HepG2 (cell line): Measurements from ENCODE around the gene ARL5A. TPM values are rescaled to one million over a fixed set of nuclear protein-coding genes. Genes with fewer than 3 reads are reported as not detected.

Source experiments
- ERF ChIP-seq: IDR thresholded peaks from 2 replicates; pipeline ENCODE4 v1.6.1; 2018; ENCODE audit warnings: missing biosample characterization, missing genetic modification reagents
- FOXP4 ChIP-seq: sonication (generic); formaldehyde crosslinking; IDR thresholded peaks from 2 replicates; pipeline ENCODE4 v1.4.0; 2020; ENCODE audit warnings: missing genetic modification reagents
- HMG20A ChIP-seq: IDR thresholded peaks from 2 replicates; pipeline ENCODE4 v1.6.1; 2016; ENCODE audit warnings: borderline replicate concordance
- MAFK ChIP-seq, 2 experiments: IDR thresholded peaks in 1 of 2; conservative IDR thresholded peaks in 1 of 2; 2 replicates each; pipeline ENCODE4 v1.6.1; 2011; ENCODE audit warnings: improper control_type of control experiment in 2 of 2, low read length in 2 of 2
- MYPOP ChIP-seq: sonication (generic); formaldehyde crosslinking; IDR thresholded peaks from 2 replicates; pipeline ENCODE4 v1.8.1; 2023; ENCODE audit warnings: mild to moderate bottlenecking, moderate library complexity, missing genetic modification reagents
- NR2F2 ChIP-seq: IDR thresholded peaks from 2 replicates; pipeline ENCODE4 v1.6.1; 2012; ENCODE audit warnings: low read depth, inconsistent platforms, borderline replicate concordance
- TEAD2 ChIP-seq: sonication (generic); formaldehyde crosslinking; IDR thresholded peaks from 2 replicates; pipeline ENCODE4 v1.9.0; 2021; ENCODE audit warnings: missing genetic modification reagents
- THAP7 ChIP-seq: sonication (generic); formaldehyde crosslinking; IDR thresholded peaks from 2 replicates; pipeline ENCODE4 v1.8.1; 2023; ENCODE audit warnings: mild to moderate bottlenecking, missing genetic modification reagents
- TOE1 ChIP-seq: sonication (generic); formaldehyde crosslinking; IDR thresholded peaks from 2 replicates; pipeline ENCODE4 v1.4.0; 2020; ENCODE audit warnings: mild to moderate bottlenecking, missing genetic modification reagents
- ZBTB39 ChIP-seq: sonication (generic); formaldehyde crosslinking; IDR thresholded peaks from 2 replicates; pipeline ENCODE4 v1.5.0; 2020; ENCODE audit warnings: missing genetic modification reagents
- ZFP36 ChIP-seq: fragments of 150-350 bp; IDR thresholded peaks from 2 replicates; pipeline ENCODE4 v1.6.1; 2018; ENCODE audit warnings: borderline replicate concordance, low read length, low read depth; ENCODE audit not compliant: partially characterized antibody
- ZNF282 ChIP-seq: fragments of 450-650 bp; IDR thresholded peaks from 2 replicates; pipeline ENCODE4 v1.6.1; 2018; ENCODE audit not compliant: partially characterized antibody
- ZNF564 ChIP-seq: sonication (generic); formaldehyde crosslinking; IDR thresholded peaks from 2 replicates; pipeline ENCODE4 v1.8.1; 2023; ENCODE audit warnings: mild to moderate bottlenecking, missing genetic modification reagents
- ZNF746 ChIP-seq: sonication (generic); formaldehyde crosslinking; IDR thresholded peaks from 2 replicates; pipeline ENCODE4 v1.8.0; 2022; ENCODE audit warnings: mild to moderate bottlenecking, missing genetic modification reagents
- polyA plus RNA-seq, 8 experiments: library from polyadenylated mRNA; depleted of rRNA in 3 of 8; stranded (reverse) in 7 of 8; unstranded in 1 of 8; fragments of >200 nt; fragmentation: Illumina TruSeq in 4 of 8; extraction: Trizol in 4 of 8; gene quantifications; 2 replicates each; pipeline versions ENCODE4 v1.2.1 to v1.2.3, GENCODE V29; 2011 to 2016; ENCODE audit warnings: low read depth in 4 of 8, missing spikeins in 1 of 8, mixed read lengths in 1 of 8; ENCODE audit not compliant: insufficient read depth in 1 of 8
- total RNA-seq, 5 experiments: library from RNA; depleted of rRNA; stranded (reverse); fragments of >200 nt; fragmentation: Illumina TruSeq; extraction: Trizol; gene quantifications; 2 replicates each; pipeline ENCODE4 v1.2.3, GENCODE V29; 2016; ENCODE audit warnings: low read depth in 1 of 5
- TF ChIP-seq, protein P1 (sequence below): sonication (generic); formaldehyde crosslinking; IDR thresholded peaks from 2 replicates; pipeline ENCODE4 v1.5.0; 2020; ENCODE audit warnings: mild to moderate bottlenecking, missing genetic modification reagents
- TF ChIP-seq, protein P2 (sequence below): sonication (generic); formaldehyde crosslinking; IDR thresholded peaks from 2 replicates; pipeline ENCODE4 v1.4.0; 2020; ENCODE audit warnings: missing genetic modification reagents

ARL5A gene
- total and polyA plus RNA-seq, 2 of the 13 experiments (the other 11 are each of a cell fraction or from before 2014, with no cell fraction given), result 47.5 to 149 TPM

GRCh38 chr2:151828143-151828889 lies at the start of gene ARL5A (continued):
- TF ChIP-seq ZBTB39 (CRISPR knock-in tag) (no peak), ZNF746 (CRISPR knock-in tag) (no peak), ZNF282 (no peak), ERF (peak; percentile 54; the same call in 1 of the 2 replicates), FOXP4 (CRISPR knock-in tag) (peak; percentile 52; the same call in 1 of the 2 replicates), THAP7 (no peak), MYPOP (peak; percentile 85), HMG20A (CRISPR knock-in tag) (peak; percentile 22; the same call in 1 of the 2 replicates), ZFP36 (no peak), ZNF564 (CRISPR knock-in tag) (no peak), MAFK (conservative IDR thresholded peaks at IDR 0.05 in 1 of 2, IDR thresholded peaks at IDR 0.05 in 1 of 2; ENCODE audit: low read length in 2 of 2) (no peak), TEAD2 (CRISPR knock-in tag) (no peak), NR2F2 (peak; percentile 42; the same call in 1 of the 2 replicates), TOE1 (peak; percentile 58; the same call in 1 of the 2 replicates)
- TF ChIP-seq, protein P1, sequence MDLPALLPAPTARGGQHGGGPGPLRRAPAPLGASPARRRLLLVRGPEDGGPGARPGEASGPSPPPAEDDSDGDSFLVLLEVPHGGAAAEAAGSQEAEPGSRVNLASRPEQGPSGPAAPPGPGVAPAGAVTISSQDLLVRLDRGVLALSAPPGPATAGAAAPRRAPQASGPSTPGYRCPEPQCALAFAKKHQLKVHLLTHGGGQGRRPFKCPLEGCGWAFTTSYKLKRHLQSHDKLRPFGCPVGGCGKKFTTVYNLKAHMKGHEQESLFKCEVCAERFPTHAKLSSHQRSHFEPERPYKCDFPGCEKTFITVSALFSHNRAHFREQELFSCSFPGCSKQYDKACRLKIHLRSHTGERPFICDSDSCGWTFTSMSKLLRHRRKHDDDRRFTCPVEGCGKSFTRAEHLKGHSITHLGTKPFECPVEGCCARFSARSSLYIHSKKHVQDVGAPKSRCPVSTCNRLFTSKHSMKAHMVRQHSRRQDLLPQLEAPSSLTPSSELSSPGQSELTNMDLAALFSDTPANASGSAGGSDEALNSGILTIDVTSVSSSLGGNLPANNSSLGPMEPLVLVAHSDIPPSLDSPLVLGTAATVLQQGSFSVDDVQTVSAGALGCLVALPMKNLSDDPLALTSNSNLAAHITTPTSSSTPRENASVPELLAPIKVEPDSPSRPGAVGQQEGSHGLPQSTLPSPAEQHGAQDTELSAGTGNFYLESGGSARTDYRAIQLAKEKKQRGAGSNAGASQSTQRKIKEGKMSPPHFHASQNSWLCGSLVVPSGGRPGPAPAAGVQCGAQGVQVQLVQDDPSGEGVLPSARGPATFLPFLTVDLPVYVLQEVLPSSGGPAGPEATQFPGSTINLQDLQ (CRISPR knock-in tag), result peak; percentile 79; the same call in 1 of the 2 replicates
- TF ChIP-seq, protein P2, sequence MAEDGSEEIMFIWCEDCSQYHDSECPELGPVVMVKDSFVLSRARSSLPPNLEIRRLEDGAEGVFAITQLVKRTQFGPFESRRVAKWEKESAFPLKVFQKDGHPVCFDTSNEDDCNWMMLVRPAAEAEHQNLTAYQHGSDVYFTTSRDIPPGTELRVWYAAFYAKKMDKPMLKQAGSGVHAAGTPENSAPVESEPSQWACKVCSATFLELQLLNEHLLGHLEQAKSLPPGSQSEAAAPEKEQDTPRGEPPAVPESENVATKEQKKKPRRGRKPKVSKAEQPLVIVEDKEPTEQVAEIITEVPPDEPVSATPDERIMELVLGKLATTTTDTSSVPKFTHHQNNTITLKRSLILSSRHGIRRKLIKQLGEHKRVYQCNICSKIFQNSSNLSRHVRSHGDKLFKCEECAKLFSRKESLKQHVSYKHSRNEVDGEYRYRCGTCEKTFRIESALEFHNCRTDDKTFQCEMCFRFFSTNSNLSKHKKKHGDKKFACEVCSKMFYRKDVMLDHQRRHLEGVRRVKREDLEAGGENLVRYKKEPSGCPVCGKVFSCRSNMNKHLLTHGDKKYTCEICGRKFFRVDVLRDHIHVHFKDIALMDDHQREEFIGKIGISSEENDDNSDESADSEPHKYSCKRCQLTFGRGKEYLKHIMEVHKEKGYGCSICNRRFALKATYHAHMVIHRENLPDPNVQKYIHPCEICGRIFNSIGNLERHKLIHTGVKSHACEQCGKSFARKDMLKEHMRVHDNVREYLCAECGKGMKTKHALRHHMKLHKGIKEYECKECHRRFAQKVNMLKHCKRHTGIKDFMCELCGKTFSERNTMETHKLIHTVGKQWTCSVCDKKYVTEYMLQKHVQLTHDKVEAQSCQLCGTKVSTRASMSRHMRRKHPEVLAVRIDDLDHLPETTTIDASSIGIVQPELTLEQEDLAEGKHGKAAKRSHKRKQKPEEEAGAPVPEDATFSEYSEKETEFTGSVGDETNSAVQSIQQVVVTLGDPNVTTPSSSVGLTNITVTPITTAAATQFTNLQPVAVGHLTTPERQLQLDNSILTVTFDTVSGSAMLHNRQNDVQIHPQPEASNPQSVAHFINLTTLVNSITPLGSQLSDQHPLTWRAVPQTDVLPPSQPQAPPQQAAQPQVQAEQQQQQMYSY (CRISPR knock-in tag), result 0 out of 2 replicates have a peak, but pooled peaks have one; percentile 41
